Epithelial cell of prostate (primary cell): Measurements from ENCODE around the gene CCT8.
"Not testable (repeated sequence)": the region's sequence is repeated elsewhere in the genome, so short reads cannot be mapped to it uniquely, and the experiment has no call there.

Experiments
- DNase-seq: peaks from one replicate; pipeline ENCODE4 v3.0.0-alpha.2; 2011; ENCODE audit warnings: low read depth, low spot score
- H3K27ac ChIP-seq: fragments of 450-650 bp; 2 replicates; pipeline ENCODE4 v1.5.1; 2017; ENCODE audit warnings: mild to moderate bottlenecking

CCT8 gene

DNA sequence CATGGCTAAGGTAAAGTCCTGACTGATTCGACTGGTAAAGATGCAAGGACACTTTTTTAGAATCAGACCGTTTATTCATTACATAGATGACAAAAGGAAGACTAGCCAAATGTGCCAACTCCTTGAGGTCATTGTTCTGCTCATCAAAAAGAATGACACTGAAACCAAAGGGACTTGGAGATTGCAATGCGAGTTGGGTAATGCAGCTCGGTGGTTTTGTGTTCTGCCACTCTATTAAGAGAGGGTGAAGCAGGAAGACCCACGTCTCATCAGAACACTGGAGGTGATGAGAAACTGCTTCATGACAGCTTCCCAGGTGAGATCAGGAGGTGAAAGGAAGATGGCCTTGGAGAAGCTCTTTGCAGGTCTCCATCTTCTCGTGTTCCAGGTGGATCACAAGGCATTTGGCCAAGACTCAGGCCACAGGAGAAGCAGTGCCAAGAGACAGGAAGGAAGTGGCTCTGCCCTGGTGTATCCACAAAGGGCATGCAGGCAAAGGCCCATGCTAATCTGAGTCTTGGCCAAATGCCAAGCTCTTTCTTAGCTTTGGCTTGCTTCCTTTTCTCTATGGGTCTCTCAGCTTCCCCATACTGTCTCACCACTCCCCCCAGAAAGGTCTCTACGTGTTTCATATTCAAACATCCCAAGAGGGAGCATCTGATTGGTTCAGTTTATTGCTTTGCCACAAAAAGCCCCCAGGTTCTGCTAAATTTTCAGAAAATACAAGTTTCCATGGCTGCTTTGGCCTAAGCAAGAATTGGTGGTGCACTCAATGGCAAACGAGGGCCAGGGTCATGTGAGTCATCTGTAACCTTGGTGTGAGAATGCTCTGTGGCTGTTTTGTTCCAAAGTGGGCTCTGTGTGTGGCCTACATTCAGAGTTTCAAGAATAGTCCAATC is 5.7 kb upstream of the CCT8 start:
- DNase-seq: no peak
- H3K27ac ChIP-seq: no peak overlapping the region

DNA sequence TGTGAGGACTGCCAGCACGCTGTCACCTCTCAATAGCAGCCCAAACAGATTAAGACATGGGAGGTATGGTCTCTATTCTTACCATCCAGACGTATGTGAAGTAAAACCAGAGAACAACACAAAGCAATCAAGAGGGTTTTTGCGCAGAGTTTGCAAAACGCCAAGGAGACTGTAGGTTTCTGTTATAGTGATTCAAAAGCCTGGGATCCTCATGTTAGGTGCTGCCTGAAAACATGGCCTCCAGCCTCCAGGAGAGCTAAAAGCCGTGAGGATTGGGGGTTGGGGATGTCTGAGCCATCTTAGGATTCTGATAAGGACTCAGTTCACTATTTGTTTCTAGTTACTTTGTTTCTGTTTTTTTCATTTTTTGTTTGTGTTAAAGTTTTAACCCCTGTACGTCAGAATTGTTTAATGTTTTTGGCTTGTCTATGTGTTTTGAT is 4.2 kb upstream of the CCT8 start:
- no peak for DNase-seq

GRCh38 chr21:29076731-29077640 is 3.5 kb upstream of the CCT8 start:
- DNase-seq: not testable (repeated sequence)
- H3K27ac ChIP-seq: peak overlapping the region; percentile 84

More for the DNA sequence above, 4.2 kb upstream of the CCT8 start:
- H3K27ac ChIP-seq: peak overlapping the region; percentile 84

DNA sequence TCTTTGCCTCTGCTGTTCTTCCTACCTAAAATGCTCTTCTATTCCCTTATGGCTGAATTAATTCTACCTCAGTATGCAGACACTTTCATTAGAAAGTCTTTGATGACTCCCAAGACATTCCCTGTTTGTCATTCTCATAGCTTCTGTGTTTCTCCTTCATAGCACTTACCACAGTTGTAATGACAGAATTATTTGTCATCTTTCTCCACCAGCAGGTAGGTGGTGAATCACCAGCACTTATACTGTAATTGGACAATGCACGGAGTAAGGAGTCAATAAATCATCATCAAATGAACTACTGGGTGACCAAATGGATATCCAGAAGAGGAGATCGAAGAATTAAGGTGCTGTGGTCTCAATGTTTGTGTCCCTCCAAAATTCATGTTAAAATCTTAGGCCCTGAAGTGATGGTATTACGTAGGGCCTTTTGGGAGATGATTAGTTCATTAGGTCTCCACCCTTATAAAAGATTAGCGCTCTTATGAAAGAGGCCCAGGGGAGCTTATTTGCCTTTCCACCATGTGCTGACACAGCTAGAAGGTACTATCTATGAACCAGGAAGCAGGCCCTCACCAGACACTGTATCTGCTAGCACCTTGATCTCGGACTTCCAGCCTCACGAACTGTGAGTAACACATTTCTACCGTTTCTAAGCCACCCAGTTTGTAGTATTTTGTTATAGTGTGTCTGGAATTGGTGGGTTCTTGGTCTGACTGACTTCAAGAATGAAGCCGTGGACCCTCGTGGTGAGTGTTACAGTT is 2.4 kb upstream of the CCT8 start:
- peak; percentile 91 for DNase-seq
- peak overlapping the region; percentile 84 for H3K27ac ChIP-seq

DNA sequence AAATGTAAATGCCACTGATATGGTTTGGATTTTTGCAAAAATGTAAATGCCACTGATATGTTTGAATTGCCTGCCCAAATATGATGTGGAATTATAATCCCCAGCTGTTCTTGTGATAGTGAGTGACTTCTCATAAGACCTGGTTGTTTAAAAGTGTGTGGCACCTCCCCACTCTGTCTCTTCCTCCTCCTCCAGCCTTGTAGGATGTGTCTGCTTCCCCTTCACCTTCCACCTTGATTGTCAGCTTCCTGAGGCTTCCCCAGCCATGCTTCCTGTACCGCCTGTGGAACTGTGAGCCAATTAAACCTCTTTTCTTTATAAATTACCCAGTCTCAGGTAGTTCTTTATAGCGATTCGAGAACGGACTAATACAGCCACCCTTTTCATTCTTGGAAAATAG is 1.3 kb upstream of the CCT8 start:
- H3K27ac ChIP-seq: peak overlapping the region; percentile 84
- no peak for DNase-seq

DNA sequence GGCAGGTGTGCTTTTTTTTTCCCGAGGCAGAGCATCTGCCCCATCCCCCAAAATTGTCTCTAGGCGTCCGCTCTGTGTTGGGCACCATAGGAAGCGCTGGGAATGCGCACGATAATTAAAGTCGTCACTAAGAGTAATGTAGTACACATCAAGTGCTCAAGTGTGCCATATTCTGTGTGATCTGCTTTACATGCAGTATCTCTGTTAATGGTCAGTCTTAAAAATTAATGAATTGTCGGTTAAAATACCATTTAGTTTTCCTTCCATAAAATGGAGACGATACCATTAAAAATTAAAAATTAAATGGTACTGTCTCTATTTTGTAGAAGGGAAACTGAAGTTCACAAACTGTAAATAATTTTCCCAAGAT is 544 bp upstream of the CCT8 start:
- no peak for DNase-seq
- H3K27ac ChIP-seq: peak overlapping the region; percentile 84

- peak overlapping the region; percentile 84 for H3K27ac ChIP-seq
- DNase-seq: no peak
These were observed 601 bp downstream of the CCT8 start for GRCh38 chr21:29072873-29073221.

DNA sequence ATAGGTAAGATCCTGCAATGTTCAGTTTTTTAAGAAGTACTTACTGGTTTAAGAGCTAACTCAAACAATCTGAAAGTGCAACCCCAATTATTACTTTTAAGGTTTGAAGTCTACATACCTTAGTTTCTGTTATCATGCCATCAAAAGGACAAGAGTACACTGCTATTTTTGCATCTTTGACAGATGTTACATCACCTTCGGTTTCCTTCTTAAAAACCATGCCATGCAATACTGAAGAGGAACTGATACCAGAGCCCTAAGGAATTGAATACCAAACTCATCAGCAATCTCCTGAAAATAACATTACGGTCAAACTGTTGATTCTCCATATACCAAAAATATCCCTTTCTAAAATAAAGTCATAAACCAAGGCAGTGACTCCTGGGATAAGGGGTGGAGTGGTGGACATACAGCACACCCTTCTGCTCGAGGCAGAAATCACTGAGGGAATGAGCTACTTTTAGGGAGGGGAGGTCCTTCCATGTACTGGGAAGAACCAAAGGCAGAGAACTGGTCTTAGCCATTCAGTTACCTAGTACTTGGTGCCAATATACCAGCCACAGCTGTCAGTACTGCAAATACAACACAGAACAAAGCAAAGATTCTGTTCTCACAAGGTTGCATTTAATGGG is 8.5 kb downstream of the CCT8 start:
- DNase-seq: no peak
- no peak overlapping the region for H3K27ac ChIP-seq

DNA sequence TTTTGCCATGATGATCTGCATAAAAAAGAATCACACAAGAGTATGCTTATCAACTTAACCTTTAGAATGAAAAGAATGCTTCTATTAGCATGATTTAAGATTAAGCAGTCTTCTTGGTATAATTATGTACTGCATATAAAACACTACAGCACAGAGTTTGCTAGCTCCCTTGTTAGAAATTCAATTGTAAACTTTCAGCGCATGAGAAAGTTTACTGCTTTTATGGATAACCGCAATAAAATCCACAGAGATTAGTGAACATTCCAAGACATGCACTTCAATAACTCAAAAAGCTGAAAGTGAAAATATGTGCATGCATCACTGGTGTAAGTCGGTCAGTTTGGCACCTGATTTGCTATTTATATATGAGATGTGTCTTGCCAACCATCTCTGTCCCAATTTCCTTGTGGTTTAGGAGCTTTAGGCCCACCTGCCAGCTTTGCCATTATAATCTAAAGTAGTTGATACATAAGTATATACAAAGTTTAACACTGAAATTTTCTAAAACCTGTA is 16.9 kb downstream of the CCT8 start:
- DNase-seq: no peak
- H3K27ac ChIP-seq: peak overlapping the region; percentile 25

GRCh38 chr21:29056005-29056404 is 17.4 kb downstream of the CCT8 start:
- peak overlapping the region; percentile 25 for H3K27ac ChIP-seq
- DNase-seq: no peak

DNA sequence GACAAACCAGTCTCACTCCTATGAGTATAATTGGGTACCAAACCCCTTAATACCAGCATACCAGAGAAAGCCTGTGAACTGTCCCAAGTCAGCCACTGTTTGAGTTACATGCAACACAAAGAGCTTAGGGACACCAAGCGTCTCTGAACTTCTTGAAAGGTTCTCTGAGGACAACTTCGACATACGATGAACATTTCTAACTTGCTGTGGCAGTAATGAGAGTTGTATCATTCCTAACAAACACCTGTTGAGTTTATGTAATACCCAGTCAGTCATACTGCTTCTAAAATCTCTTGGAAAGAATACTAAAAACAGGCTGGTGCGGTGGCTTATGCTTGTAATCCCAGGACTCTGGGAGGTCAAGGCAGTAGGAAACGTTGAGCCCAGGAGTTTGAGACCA is 18.4 kb downstream of the CCT8 start:
- H3K27ac ChIP-seq: no peak overlapping the region
- no peak for DNase-seq

- DNase-seq: no peak
- no peak overlapping the region for H3K27ac ChIP-seq
These were observed 19.8 kb downstream of the CCT8 start for GRCh38 chr21:29053656-29054055.

DNA sequence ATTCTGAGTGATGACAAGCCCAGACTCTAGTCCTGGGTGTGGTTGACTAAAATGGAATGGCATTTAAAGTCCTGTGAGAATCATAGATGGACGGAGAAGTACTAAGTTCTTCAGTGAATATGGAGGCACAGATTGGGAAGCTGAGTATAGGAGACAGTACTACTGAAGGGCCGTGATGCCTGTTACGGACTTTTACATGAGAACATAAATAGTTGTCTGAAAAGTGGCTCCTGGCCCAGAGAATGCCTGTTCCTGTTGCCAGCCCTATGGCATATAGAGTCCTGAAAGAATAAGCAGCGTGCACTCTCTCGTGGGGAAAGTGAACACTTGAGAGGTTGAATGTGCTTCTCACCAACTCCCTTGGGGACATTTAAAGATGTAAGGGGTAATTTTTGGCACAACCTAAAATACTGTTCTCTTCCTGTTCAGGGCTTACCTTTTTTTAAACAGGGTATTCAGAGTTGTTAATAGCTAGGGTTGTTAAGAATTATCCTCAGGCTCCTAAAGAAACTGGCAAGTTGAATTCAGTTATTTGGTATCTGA is 20.4 kb downstream of the CCT8 start:
- no peak overlapping the region for H3K27ac ChIP-seq
- DNase-seq: no peak

GRCh38 chr21:29052224-29052623 is 21.2 kb downstream of the CCT8 start:
- no peak for DNase-seq
- H3K27ac ChIP-seq: no peak overlapping the region

DNA sequence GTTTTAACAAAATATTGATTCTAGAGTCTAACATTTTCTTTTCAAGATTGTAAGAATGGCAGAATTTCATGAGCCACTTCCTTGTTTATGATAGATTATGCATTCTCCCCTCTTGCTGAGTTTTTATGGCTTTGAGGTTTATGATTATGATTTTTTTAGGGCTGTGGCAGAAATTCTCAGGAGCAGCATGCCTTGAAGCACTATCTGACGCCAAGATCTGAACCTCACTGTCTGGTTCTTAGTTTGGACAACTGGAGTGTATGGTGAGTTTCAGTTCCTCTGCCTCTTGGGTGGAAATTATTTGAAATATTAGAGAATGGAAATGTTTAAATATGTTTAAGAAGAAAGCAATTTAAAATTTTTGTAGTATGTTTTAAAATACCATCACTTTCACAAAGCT is 38.8 kb downstream of the CCT8 start:
- no peak for DNase-seq
- H3K27ac ChIP-seq: no peak overlapping the region

GRCh38 chr21:29033871-29034270 is 39.6 kb downstream of the CCT8 start:
- DNase-seq: no peak
- no peak overlapping the region for H3K27ac ChIP-seq

DNA sequence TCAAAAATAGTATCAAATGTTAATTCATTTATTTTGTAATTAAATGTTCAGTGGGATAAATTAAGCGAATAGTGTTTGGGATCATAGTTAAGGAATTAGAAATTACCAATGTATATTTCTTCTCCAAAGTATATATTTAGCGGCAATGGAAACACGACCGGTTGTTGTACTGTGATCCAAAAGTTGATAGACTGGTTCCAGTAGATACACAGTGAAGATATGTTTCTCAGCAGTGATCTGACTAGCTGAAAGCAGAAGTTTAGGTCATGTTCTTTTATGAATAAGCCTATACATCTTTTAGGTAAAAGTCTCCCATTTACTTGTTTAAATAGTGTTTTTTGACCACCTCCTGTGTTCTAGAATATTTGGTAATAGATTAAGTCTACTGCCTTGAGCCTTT is 40.1 kb downstream of the CCT8 start:
- no peak for DNase-seq
- no peak overlapping the region for H3K27ac ChIP-seq

GRCh38 chr21:29030909-29031308 is 42.5 kb downstream of the CCT8 start:
- DNase-seq: no peak
- H3K27ac ChIP-seq: no peak overlapping the region

- H3K27ac ChIP-seq: no peak overlapping the region
- DNase-seq: no peak
These were observed 43.9 kb downstream of the CCT8 start for GRCh38 chr21:29029524-29029923.

DNA sequence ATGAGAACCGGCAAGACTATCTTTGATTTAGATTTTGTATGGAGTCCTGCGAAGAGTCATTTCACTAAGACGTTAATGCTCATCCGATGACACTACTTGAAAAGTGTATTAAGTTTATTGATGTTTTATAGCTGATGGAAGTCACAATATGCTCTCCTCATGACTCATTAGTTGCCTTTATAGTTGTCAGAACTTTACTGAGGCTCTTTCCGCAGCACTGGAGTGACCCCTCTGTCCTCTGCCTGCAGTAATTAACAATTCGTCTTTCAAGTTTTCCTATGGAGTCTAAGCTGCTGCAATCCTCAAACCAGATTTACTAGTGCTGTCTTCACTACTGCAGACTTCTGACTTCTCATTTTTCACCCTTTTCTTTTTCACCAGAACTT is 48.1 kb downstream of the CCT8 start:
- H3K27ac ChIP-seq: peak overlapping the region; percentile 89

More for the DNA sequence above, 48.1 kb downstream of the CCT8 start:
- DNase-seq: no peak
